Measurements from ENCODE around the gene TMEM170B. TPM values are rescaled to one million over a fixed set of nuclear protein-coding genes. Genes with fewer than 3 reads are reported as not detected.

TMEM170B gene
- total and polyA plus RNA-seq, 9 of the 15 experiments (the other 6 are each of a cell fraction or from before 2014, with no cell fraction given): 0.03 to 0.11 (median 0.07) TPM

DNA sequence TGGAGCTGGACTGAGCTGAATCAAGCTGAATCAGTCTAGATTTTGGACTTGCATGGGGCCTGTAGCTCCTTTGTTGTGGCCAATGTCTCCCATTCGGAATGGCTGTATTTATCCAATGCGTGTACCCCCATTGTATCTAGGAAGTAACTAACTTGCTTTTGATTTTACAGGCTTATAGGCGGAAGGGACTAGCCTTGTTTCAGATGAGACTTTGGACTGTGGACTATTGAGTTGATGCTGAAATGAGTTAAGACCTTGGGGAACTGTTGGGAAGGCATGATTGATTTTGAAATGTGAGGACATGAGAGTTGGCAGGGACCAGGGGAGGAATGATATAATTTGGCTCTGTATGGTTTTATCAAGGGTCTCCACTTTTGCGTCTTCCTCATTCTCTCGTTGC, 3.0 kb upstream of the TMEM170B start:
- Histone ChIP-seq H3K27me3 (ENCODE audit: control insufficient read depth in 2 of 2, insufficient read depth in 2 of 2, low read length in 2 of 2) (peaks cover 8 to 13% of the 10 kb centered on the region in 2 experiments), H3K4me2 (ENCODE audit: insufficient read depth, low read length) (no peak overlapping the region), H2AFZ (ENCODE audit: low read depth, low read length) (no peak overlapping the region), H3K36me3 (ENCODE audit: control insufficient read depth, insufficient read depth, low read length) (no peaks in the 10 kb centered on the region), H3K9ac (ENCODE audit: insufficient read depth in 1 of 2, low read depth in 2 of 2, low read length in 2 of 2) (no peak overlapping the region), H3K9me3 (replicated peaks; ENCODE audit: control insufficient read depth, insufficient read depth, low read depth, low read length) (no peaks in the 10 kb centered on the region), H3K27ac (ENCODE audit: extremely low read depth, low read depth, low read length) (no peak overlapping the region), H3K4me1 (replicated peaks in 1 of 2; ENCODE audit: control insufficient read depth in 2 of 2, insufficient read depth in 2 of 2, low read length in 2 of 2) (peaks cover 0 to 20% of the 10 kb centered on the region in 2 experiments; a peak in 3 of 5 replicates), H4K20me1 (replicated peaks; ENCODE audit: control insufficient read depth, insufficient read depth, low read length) (no peaks in the 10 kb centered on the region), H3K4me3 (no peak overlapping the region), H3K9me1 (ENCODE audit: control insufficient read depth, insufficient read depth, low read length) (no peaks in the 10 kb centered on the region), H3K79me2 (ENCODE audit: control insufficient read depth, insufficient read depth, low read length) (no peaks in the 10 kb centered on the region)
- ATAC-seq: no peak
- CTCF ChIA-PET (ENCODE audit: low intra/inter-chr PET ratio): no interaction called here
- 1% methylated on average over 5 of the region's 5 CpGs for WGBS (ENCODE audit: insufficient coverage, low coverage, missing lambda C conversion rate)
- POLR2A ChIA-PET: no interaction called here
- in situ Hi-C loops (cut with MboI) (no loop called here), intact Hi-C loops (cut with micrococcal nuclease) (no loop called here)
- DNase-seq (ENCODE audit: extremely low read depth in 1 of 4, low spot score in 3 of 4): no peak
- TF ChIP-seq NCOR1 (IDR thresholded peaks at IDR 0.05) (no peak), ZBTB1 (CRISPR knock-in tag; IDR thresholded peaks at IDR 0.05; ENCODE audit: borderline replicate concordance, low read depth) (no peak), BACH1 (tag; IDR thresholded peaks at IDR 0.05) (no peak), SIN3B (IDR thresholded peaks at IDR 0.05; ENCODE audit: low read depth) (no peak), KDM1A (IDR thresholded peaks at IDR 0.05) (no peak), RBM34 (IDR thresholded peaks at IDR 0.05; ENCODE audit: borderline replicate concordance, insufficient read depth, low read length) (no peak), ZNF696 (CRISPR knock-in tag; conservative IDR thresholded peaks at IDR 0.05) (no peak), KDM2B (CRISPR knock-in tag; IDR thresholded peaks at IDR 0.05) (no peak), HDAC2 (IDR thresholded peaks at IDR 0.05) (no peak), MAFK (IDR thresholded peaks at IDR 0.05; ENCODE audit: low read length) (no peak), ZNF165 (CRISPR knock-in tag; IDR thresholded peaks at IDR 0.05; ENCODE audit: borderline replicate concordance) (no peak), CEBPB (tag; IDR thresholded peaks at IDR 0.05) (no peak), KLF13 (tag; IDR thresholded peaks at IDR 0.05; ENCODE audit: borderline replicate concordance, low read depth) (no peak)
- TF ChIP-seq, protein P1, sequence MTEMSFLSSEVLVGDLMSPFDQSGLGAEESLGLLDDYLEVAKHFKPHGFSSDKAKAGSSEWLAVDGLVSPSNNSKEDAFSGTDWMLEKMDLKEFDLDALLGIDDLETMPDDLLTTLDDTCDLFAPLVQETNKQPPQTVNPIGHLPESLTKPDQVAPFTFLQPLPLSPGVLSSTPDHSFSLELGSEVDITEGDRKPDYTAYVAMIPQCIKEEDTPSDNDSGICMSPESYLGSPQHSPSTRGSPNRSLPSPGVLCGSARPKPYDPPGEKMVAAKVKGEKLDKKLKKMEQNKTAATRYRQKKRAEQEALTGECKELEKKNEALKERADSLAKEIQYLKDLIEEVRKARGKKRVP (CRISPR knock-in tag; IDR thresholded peaks at IDR 0.05): no peak
- TF ChIP-seq, protein P2, sequence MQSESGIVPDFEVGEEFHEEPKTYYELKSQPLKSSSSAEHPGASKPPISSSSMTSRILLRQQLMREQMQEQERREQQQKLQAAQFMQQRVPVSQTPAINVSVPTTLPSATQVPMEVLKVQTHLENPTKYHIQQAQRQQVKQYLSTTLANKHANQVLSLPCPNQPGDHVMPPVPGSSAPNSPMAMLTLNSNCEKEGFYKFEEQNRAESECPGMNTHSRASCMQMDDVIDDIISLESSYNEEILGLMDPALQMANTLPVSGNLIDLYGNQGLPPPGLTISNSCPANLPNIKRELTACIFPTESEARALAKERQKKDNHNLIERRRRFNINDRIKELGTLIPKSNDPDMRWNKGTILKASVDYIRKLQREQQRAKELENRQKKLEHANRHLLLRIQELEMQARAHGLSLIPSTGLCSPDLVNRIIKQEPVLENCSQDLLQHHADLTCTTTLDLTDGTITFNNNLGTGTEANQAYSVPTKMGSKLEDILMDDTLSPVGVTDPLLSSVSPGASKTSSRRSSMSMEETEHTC (IDR thresholded peaks at IDR 0.05): no peak
- TF ChIP-seq, protein P3, sequence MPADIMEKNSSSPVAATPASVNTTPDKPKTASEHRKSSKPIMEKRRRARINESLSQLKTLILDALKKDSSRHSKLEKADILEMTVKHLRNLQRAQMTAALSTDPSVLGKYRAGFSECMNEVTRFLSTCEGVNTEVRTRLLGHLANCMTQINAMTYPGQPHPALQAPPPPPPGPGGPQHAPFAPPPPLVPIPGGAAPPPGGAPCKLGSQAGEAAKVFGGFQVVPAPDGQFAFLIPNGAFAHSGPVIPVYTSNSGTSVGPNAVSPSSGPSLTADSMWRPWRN (IDR thresholded peaks at IDR 0.05; ENCODE audit: low read depth): no peak
- BruUV-seq (replicated peaks): no TSS peak
- no peak for FAIRE-seq

All from K562 (cell line).